GM19240 (cell line): ENCODE measurements around the gene DDX53.

ENCODE experiments used
- DNase-seq: peaks from one replicate; pipeline ENCODE4 v3.0.0; 2011; ENCODE audit warnings: low spot score; ENCODE audit not compliant: insufficient read length

The DDX53 gene

GRCh38 chrX:22999696-23000223, at the start of gene DDX53:
Gene DDX53 (plus strand): TSS chrX:22999960. CDS start chrX:23000058, 98 bp downstream.
- no peak for DNase-seq

GRCh38 chrX:22950269-22951266, 49.2 kb upstream of the DDX53 start:
- DNase-seq: no peak

DNA sequence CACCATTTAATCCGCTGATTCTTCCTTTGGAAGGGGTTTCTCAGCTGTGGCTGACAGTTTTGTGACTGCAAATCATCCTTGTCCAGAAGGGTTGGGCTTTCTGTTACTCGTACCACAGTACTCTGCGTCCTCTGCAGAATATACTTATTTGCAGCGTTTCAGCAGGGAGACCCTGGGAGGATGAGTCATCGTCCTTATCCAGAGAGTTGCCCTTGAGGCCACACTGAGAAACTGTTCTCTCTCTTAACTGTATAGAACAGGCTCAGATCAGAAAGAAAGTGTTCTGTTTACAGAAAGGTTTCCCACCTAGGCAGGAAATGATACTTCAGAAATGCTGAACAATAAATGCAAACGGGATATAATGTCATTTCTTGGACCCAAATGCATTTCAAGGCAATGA, 47.8 kb upstream of the DDX53 start:
- no peak for DNase-seq

GRCh38 chrX:22958250-22958649, 41.5 kb upstream of the DDX53 start:
- no peak for DNase-seq

DNA sequence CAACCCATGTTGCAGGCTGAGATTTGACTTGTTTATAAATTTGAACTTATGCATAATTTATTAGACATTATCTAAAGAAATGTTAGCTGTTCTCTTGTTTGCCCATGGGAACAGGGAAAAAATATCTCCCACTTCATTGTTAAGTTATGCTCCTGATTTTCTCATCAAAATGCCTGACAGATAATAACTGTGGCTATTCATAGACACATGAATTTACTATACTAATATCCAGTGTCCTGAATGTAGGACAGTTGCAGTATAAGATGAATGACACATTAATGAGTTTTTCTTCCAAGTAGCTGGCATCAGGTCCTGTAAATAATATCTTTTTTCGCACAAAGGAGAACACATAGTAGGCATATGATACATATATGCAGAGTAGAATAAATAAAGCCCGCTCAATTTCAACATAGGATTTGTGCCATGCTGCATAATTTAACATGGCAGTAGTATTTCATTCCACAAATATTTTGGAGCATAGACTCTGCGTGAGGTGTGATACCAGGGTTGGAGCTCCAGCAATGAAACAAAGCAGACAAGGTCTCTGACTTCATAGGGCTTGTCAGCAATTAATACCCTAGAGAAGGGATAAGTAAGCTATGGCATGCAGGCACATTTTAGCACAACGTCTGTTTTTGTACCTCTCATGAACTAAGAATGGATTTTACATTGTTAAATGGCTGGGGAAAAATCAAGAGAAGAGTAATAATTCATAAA, 40.4 kb upstream of the DDX53 start:
- DNase-seq: no peak

- no peak for DNase-seq
Observed at GRCh38 chrX:22963196-22963595, 36.6 kb upstream of the DDX53 start.

DNA sequence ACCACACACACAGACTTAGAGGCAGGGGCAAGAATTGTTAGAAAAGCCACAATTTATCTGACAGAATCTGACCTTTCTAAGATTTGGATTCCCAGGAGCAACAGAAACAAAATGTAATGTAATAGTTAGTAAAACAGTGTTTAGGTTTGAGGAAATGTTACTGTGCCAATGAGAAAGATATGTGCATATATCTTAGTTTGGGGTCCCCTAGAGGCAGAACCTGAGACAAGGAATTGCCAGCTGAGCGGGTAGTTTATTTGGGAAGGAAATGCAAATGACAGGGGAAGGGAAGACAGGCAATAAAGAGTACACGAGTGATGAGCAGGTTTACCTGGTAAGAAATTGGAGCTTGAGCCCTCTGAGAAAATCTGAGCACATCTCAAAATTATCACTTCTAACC, 31.3 kb upstream of the DDX53 start:
- DNase-seq: no peak

DNA sequence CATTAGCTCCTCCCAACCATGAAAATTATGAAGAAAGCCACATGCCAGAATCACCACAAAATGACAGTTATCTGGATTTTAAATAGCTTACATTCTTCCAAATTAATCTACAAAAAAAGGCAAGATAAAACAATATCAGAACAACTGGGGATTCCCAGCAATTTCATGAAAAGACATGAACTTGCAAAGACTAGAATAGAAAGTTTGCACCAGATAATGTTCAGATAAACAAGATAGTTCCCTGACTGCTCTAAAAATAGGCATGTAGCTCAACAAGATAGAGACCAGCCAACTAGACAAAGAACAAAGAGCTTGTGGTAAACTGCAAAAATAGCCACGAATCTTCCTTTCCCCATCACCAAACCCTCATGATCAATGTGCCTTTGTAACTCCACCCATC, 30.3 kb upstream of the DDX53 start:
- no peak for DNase-seq

- no peak for DNase-seq
Observed at GRCh38 chrX:22970861-22971260, 28.9 kb upstream of the DDX53 start.

GRCh38 chrX:22974616-22975015, 25.1 kb upstream of the DDX53 start:
- no peak for DNase-seq

DNA sequence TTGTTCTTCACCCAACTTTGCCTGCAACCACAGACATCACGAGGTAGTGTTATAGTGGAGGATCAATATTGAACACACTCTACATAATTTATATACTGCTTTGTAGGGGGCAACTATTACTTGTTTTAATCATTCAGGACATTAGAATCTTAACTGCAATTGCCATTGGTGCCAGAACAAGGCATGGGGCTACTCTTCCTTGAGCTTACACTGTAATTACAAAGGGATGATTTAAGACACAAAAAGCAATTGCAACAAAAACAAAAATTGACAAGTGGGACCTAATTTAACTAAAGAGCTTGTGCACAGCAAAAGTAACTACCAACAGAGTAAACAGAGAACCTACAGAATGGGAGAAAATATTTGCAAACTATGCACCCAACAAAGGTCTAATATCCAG, 24.0 kb upstream of the DDX53 start:
- DNase-seq: no peak

DNA sequence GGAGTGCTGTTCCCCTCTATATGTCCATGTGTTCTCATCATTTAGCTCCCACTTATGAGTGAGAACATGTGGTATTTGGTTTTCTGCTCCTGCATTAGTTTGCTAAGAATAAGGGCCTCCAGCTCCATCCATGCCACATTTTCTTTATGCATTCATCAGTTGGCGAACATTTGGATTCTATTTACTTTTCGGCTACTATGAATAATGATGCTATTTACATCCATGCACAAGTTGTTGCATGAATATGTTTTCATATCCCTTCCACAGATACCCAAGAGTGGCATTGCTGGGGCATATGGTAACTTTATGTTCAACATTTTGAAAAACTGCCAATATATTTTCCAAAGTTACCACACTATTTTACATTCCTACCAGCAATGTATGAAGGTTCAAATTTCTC, 13.8 kb upstream of the DDX53 start:
- no peak for DNase-seq

DNA sequence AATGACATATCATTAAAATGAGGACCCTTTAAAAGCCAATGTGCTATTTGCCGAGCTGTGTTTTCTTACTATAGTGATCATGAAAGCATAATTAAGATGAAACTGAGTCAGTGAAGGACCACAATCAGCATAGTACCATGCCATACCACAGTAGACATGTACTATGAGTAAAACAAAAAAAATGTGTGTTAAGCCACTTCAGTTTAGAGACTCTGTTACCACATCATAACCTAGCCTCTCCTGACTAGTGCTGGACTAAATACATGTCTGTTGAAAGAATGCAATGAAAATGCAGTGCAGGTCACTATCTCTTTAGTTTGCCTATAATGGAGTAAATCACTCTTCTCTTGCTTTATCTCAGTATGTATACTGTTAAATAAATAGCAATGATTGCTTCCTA, 12.3 kb upstream of the DDX53 start:
- DNase-seq: no peak

- DNase-seq: no peak
Observed at GRCh38 chrX:23003116-23003515, 3.4 kb downstream of the DDX53 start.

GRCh38 chrX:23008431-23009099, 8.8 kb downstream of the DDX53 start:
- DNase-seq: no peak

DNA sequence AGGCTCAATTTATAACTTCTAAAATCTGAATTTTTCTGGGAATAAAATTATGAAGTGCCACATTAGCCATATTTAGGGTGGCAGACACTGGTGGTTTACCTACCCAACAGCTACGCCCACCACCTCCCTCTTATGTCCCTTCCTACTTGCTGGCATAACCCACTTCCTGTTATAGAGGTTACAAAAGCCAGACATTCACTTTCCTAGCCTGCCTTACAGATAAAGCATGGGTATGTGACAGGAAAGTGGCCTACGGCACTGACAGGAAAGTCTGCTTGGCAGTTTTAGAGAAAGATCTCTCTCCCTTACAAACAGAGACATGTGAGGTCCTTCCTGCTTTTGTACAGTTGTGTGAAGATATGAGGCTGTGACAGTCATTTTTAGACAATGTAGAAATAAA, 12.4 kb downstream of the DDX53 start:
- no peak for DNase-seq

- no peak for DNase-seq
Observed at GRCh38 chrX:23012636-23013035, 12.9 kb downstream of the DDX53 start.

- no peak for DNase-seq
Observed at GRCh38 chrX:23013366-23013765, 13.6 kb downstream of the DDX53 start.

DNA sequence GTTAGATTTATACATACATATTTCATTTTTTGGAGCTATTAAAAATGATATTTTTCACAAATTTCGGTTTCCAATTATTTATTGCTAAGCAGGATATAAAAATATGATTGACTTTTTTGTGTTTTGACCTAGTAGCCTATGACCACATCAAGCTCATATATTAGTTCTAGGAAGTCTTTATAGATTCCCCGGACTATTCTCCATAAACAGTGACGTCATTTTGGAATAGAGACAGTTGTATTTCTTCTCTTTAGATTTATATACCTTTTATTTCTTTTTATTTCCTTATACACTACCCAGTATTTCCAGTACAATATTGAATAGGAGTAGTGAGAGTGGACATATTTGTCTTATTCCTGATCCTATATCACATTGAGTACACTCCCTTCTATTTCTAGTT, 31.8 kb downstream of the DDX53 start:
- DNase-seq: no peak

DNA sequence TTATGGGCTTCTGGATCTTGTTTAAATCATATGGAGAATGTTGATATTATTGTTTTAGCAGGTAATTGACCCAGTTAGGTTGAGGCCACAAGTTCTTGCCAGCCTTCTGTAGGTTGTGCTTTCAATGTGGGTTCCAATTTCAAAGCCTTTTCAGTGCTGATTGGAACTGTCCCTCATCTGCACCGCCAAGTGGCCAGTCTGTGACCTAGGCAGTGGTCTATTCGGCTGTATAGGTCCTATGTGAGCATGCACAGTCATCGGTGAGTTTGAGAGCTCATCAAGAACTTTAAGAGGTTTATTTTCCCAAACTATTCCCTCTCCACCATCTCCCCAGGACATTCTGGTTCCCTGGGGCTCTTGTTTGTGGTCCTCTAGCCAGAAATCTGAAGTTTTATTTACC, 35.7 kb downstream of the DDX53 start:
- no peak for DNase-seq

DNA sequence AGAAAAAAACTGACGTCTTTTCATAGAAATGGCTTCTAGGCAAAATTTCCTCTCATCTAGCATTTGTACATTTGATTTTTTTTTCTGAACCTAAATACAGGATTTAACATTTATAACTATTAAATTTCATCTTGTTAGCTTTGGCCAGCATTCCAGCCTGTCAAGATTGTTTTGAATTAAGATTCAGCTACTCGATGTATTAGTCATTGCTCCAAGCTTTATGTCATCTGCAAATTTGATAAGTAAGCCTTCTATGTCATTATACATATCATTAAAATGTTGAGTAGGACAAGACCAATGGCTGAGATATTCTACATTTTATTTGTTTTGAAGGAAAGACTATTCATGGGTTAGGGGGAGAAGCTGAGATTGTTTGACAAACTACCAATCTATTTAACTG, 46.7 kb downstream of the DDX53 start:
- DNase-seq: no peak
